Measurements from ENCODE around the gene CNGB1. TPM values are rescaled to one million over a fixed set of nuclear protein-coding genes. Genes with fewer than 3 reads are reported as not detected.

CNGB1 gene
- total RNA-seq, 1 donor = not detected

GRCh38 chr16:57912529-57913260 lies 58.2 kb downstream of the CNGB1 start:
- peak; percentile 26 for DNase-seq (ENCODE audit: insufficient read length, low spot score, missing footprints)
- no peak overlapping the region for H3K4me3 ChIP-seq (ENCODE audit: insufficient read depth, low read length)
- no peak overlapping the region for H2AFZ ChIP-seq (ENCODE audit: low read length)
- no peak for TF ChIP-seq CTCF (IDR thresholded peaks at IDR 0.05; ENCODE audit: extremely low read depth, low read depth, low read length)
- no peaks in the 10 kb centered on the region for H3K9me3 ChIP-seq (ENCODE audit: low read depth, low read length)
- no peaks in the 10 kb centered on the region for H4K20me1 ChIP-seq (ENCODE audit: insufficient read depth, low read length)
- no peak overlapping the region for H3K4me2 ChIP-seq (ENCODE audit: insufficient read depth, low read length)
- no peaks in the 10 kb centered on the region for H3K4me1 ChIP-seq (ENCODE audit: insufficient read depth, low read length)
- H3K36me3 ChIP-seq (ENCODE audit: insufficient read depth, low read length) = no peaks in the 10 kb centered on the region
- H3K27ac ChIP-seq (ENCODE audit: low read depth, low read length) = no peak overlapping the region
- H3K27me3 ChIP-seq (ENCODE audit: insufficient read depth, low read length) = peaks cover 21% of the 10 kb centered on the region
- H3K79me2 ChIP-seq (ENCODE audit: insufficient read depth, low read length) = no peaks in the 10 kb centered on the region

GRCh38 chr16:57911743-57912142 lies 59.2 kb downstream of the CNGB1 start:
- H3K27ac ChIP-seq (ENCODE audit: low read depth, low read length) = no peak overlapping the region
- no peaks in the 10 kb centered on the region for H3K36me3 ChIP-seq (ENCODE audit: insufficient read depth, low read length)
- no peaks in the 10 kb centered on the region for H4K20me1 ChIP-seq (ENCODE audit: insufficient read depth, low read length)
- H2AFZ ChIP-seq (ENCODE audit: low read length) = no peak overlapping the region
- H3K4me3 ChIP-seq (ENCODE audit: insufficient read depth, low read length) = no peak overlapping the region
- H3K4me1 ChIP-seq (ENCODE audit: insufficient read depth, low read length) = peaks cover 2% of the 10 kb centered on the region
- H3K79me2 ChIP-seq (ENCODE audit: insufficient read depth, low read length) = no peaks in the 10 kb centered on the region
- H3K27me3 ChIP-seq (ENCODE audit: insufficient read depth, low read length) = peaks cover 25% of the 10 kb centered on the region
- DNase-seq (ENCODE audit: insufficient read length, low spot score, missing footprints) = no peak
- no peak for TF ChIP-seq CTCF (IDR thresholded peaks at IDR 0.05; ENCODE audit: extremely low read depth, low read depth, low read length)
- H3K9me3 ChIP-seq (ENCODE audit: low read depth, low read length) = no peaks in the 10 kb centered on the region
- no peak overlapping the region for H3K4me2 ChIP-seq (ENCODE audit: insufficient read depth, low read length)

GRCh38 chr16:57910696-57911095 lies 60.2 kb downstream of the CNGB1 start:
- H3K27me3 ChIP-seq (ENCODE audit: insufficient read depth, low read length) = peaks cover 33% of the 10 kb centered on the region

More at GRCh38 chr16:57910696-57911095, 60.2 kb downstream of the CNGB1 start:
- Histone ChIP-seq H3K27ac (ENCODE audit: low read depth, low read length) (no peak overlapping the region), H3K9me3 (ENCODE audit: low read depth, low read length) (no peaks in the 10 kb centered on the region), H4K20me1 (ENCODE audit: insufficient read depth, low read length) (no peaks in the 10 kb centered on the region), H3K79me2 (ENCODE audit: insufficient read depth, low read length) (no peaks in the 10 kb centered on the region), H3K4me2 (ENCODE audit: insufficient read depth, low read length) (no peak overlapping the region), H2AFZ (ENCODE audit: low read length) (no peak overlapping the region), H3K4me1 (ENCODE audit: insufficient read depth, low read length) (peaks cover 5% of the 10 kb centered on the region), H3K4me3 (ENCODE audit: insufficient read depth, low read length) (no peak overlapping the region), H3K36me3 (ENCODE audit: insufficient read depth, low read length) (no peaks in the 10 kb centered on the region)
- TF ChIP-seq CTCF (IDR thresholded peaks at IDR 0.05; ENCODE audit: extremely low read depth, low read depth, low read length) = no peak
- no peak for DNase-seq (ENCODE audit: insufficient read length, low spot score, missing footprints)
